ENCODE measurements around the gene SLC2A9. TPM values are rescaled to one million over a fixed set of nuclear protein-coding genes. Genes with fewer than 3 reads are reported as not detected.
"Not testable (repeated sequence)": the region's sequence is repeated elsewhere in the genome, so short reads cannot be mapped to it uniquely, and the experiment has no call there.

SLC2A9 gene
- total RNA-seq, 1 experiment from 2014 or later = 33.3 TPM

DNA sequence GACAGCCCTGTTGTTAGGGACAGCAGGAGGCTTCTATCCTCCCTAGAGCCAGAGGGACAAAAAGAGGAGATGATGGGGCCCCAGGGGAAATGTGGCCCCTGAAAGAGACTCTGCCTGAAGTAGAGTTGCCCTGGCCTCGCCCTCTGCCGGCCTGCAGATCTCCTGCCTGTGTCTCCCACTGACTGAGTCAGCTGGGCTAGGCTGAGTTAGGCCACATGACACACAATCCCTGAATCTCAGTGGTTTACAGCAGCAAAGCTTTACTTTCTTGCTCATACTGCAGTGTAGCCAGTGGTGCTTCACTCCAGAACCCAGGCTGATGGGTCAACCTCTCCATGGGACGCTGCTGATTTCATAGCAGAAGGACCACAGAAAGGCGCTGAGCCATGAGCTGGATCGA, 216.4 kb downstream of the SLC2A9 start:
- intact Hi-C loops (cut with micrococcal nuclease) = no loop called here
- Mint-ChIP-seq H3K4me1 (ENCODE audit: insufficient read depth, unreplicated experiment) (no peaks in the 10 kb centered on the region), H3K36me3 (ENCODE audit: insufficient read depth, unreplicated experiment) (no peaks in the 10 kb centered on the region), H3K9me3 (ENCODE audit: unreplicated experiment) (no peaks in the 10 kb centered on the region), H3K4me3 (ENCODE audit: unreplicated experiment) (no peak overlapping the region), H3K27ac (ENCODE audit: low read depth, unreplicated experiment) (no peak overlapping the region), H3K27me3 (ENCODE audit: insufficient read depth, unreplicated experiment) (no peaks in the 10 kb centered on the region)
- ChIA-PET CTCF (interaction anchor here (0.6 kb wide), 1 partner anchor 211 kb away, joined by 3 read pairs; no protein-coding TSS in a partner anchor), POLR2A (no interaction called here)
- TF ChIP-seq, protein P1, sequence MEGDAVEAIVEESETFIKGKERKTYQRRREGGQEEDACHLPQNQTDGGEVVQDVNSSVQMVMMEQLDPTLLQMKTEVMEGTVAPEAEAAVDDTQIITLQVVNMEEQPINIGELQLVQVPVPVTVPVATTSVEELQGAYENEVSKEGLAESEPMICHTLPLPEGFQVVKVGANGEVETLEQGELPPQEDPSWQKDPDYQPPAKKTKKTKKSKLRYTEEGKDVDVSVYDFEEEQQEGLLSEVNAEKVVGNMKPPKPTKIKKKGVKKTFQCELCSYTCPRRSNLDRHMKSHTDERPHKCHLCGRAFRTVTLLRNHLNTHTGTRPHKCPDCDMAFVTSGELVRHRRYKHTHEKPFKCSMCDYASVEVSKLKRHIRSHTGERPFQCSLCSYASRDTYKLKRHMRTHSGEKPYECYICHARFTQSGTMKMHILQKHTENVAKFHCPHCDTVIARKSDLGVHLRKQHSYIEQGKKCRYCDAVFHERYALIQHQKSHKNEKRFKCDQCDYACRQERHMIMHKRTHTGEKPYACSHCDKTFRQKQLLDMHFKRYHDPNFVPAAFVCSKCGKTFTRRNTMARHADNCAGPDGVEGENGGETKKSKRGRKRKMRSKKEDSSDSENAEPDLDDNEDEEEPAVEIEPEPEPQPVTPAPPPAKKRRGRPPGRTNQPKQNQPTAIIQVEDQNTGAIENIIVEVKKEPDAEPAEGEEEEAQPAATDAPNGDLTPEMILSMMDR (IDR thresholded peaks at IDR 0.05; ENCODE audit: unreplicated experiment) = no peak
- DNase-seq (ENCODE audit: unreplicated experiment) = no peak
- no TSS peak for BruUV-seq (replicated peaks)

DNA sequence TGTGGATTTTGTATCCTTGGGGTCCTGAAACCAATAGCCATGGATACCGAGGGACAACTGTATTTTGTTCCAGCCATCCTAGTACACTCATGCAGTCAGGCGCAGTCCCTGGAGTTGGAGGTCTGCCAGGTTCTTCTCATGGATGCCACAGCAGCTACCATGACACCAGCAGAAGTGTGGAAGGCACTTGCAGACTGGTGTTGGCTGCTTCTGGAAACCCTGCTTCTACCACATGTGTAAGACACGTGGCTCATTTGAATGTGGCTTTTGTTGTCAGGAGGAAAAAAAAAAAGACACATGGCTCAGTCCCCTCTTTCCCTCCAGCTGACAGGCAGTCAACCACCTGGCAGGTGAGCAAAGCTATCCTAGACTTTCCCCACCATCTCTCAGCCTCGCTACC, 220.4 kb downstream of the SLC2A9 start:
- intact Hi-C loops (cut with micrococcal nuclease) = no loop called here
- TF ChIP-seq, protein P1 (IDR thresholded peaks at IDR 0.05; ENCODE audit: unreplicated experiment) = no peak
- Mint-ChIP-seq H3K4me3 (ENCODE audit: unreplicated experiment) (no peak overlapping the region), H3K4me1 (ENCODE audit: insufficient read depth, unreplicated experiment) (no peaks in the 10 kb centered on the region), H3K27me3 (ENCODE audit: insufficient read depth, unreplicated experiment) (no peaks in the 10 kb centered on the region), H3K9me3 (ENCODE audit: unreplicated experiment) (no peaks in the 10 kb centered on the region), H3K36me3 (ENCODE audit: insufficient read depth, unreplicated experiment) (no peaks in the 10 kb centered on the region), H3K27ac (ENCODE audit: low read depth, unreplicated experiment) (no peak overlapping the region)
- ChIA-PET POLR2A (interaction anchor here (0.6 kb wide), 1 partner anchor 10 kb away, joined by 3 read pairs; no protein-coding TSS in a partner anchor), CTCF (interaction anchor here (0.6 to 1.0 kb wide), 2 partner anchors 358 to 603 kb away, joined by 3 to 4 read pairs; no protein-coding TSS in a partner anchor)
- BruUV-seq (replicated peaks) = no TSS peak
- no peak for DNase-seq (ENCODE audit: unreplicated experiment)

DNA sequence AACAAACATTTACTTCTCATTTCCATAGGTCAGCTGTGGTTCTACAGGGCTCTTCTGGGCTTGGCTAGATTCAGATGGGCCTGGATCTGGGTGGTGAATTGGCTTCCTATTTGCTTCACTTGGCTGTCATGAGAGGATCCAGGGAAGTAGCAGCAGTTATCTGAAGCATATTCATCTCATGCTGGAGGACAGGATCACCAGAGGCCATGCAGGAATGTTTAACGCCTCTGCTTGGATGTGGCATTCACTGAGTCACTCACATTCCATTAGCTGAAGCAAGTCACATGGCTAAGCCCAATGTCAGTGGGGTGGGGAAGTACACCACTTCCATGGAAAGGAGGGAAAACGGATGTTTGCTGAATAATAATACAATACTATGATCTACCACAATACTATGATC, 224.7 kb downstream of the SLC2A9 start:
- H3K27ac Mint-ChIP-seq (ENCODE audit: low read depth, unreplicated experiment); H3K9me3 Mint-ChIP-seq (ENCODE audit: unreplicated experiment); intact Hi-C loops (cut with micrococcal nuclease); H3K4me1 Mint-ChIP-seq (ENCODE audit: insufficient read depth, unreplicated experiment); H3K4me3 Mint-ChIP-seq (ENCODE audit: unreplicated experiment); CTCF ChIA-PET; H3K27me3 Mint-ChIP-seq (ENCODE audit: insufficient read depth, unreplicated experiment); BruUV-seq (replicated peaks); H3K36me3 Mint-ChIP-seq (ENCODE audit: insufficient read depth, unreplicated experiment); POLR2A ChIA-PET; DNase-seq (ENCODE audit: unreplicated experiment): not testable (repeated sequence)

DNA sequence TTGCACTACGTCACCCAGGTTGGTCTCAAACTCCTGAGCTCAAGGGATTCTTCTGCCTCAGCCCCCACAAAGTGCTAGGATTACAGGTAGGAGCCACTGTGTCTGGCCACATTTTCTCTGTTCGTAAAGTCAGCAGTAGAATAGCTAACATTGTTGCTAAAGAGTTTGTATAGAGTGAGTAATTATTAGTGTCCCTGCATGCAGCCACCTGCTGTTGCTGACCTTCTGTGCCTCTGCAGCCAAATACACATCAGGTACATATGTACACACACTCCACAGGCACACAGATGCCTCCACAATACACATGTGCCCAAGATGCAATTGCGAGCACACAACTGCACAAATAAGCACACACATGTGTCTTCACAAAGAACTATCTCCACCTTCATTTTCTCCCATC, 228.9 kb downstream of the SLC2A9 start:
- TF ChIP-seq, protein P1 (IDR thresholded peaks at IDR 0.05; ENCODE audit: unreplicated experiment) = no peak
- H3K27me3 Mint-ChIP-seq (ENCODE audit: insufficient read depth, unreplicated experiment) = peaks cover 5% of the 10 kb centered on the region
- H3K27ac Mint-ChIP-seq (ENCODE audit: low read depth, unreplicated experiment) = no peak overlapping the region
- H3K9me3 Mint-ChIP-seq (ENCODE audit: unreplicated experiment) = no peaks in the 10 kb centered on the region
- POLR2A ChIA-PET = no interaction called here
- no TSS peak for BruUV-seq (replicated peaks)
- intact Hi-C loops (cut with micrococcal nuclease) = no loop called here
- no peak for DNase-seq (ENCODE audit: unreplicated experiment)
- H3K36me3 Mint-ChIP-seq (ENCODE audit: insufficient read depth, unreplicated experiment) = no peaks in the 10 kb centered on the region
- CTCF ChIA-PET = interaction anchor here (0.7 kb wide), 1 partner anchor 769 kb away, joined by 3 read pairs; no protein-coding TSS in a partner anchor
- H3K4me1 Mint-ChIP-seq (ENCODE audit: insufficient read depth, unreplicated experiment) = no peaks in the 10 kb centered on the region
- H3K4me3 Mint-ChIP-seq (ENCODE audit: unreplicated experiment) = no peak overlapping the region

DNA sequence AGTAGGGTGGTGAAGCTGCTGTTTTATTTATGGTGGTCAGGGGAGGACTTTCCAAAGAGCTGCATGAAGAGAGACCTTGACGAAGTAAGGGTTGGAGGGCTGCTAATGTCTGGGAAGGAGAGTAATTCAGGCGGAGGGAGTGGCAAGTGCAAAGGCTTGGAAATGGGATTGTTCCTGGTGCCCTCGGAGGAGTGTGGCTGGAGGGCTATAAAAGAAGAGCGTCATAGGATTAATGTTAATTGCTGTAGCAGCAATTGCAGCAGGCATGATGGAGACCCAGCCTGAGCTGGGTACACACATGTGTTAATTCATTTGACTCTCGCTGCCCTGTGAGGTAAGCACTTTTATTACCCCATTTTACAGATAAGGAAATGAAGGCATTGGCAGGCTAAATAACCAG, 235.4 kb downstream of the SLC2A9 start:
- H3K36me3 Mint-ChIP-seq (ENCODE audit: insufficient read depth, unreplicated experiment); H3K4me1 Mint-ChIP-seq (ENCODE audit: insufficient read depth, unreplicated experiment); DNase-seq (ENCODE audit: unreplicated experiment); H3K9me3 Mint-ChIP-seq (ENCODE audit: unreplicated experiment); CTCF ChIA-PET; intact Hi-C loops (cut with micrococcal nuclease); H3K4me3 Mint-ChIP-seq (ENCODE audit: unreplicated experiment); H3K27ac Mint-ChIP-seq (ENCODE audit: low read depth, unreplicated experiment); BruUV-seq (replicated peaks); POLR2A ChIA-PET: not testable (repeated sequence)
- peaks cover 27% of the 10 kb centered on the region for H3K27me3 Mint-ChIP-seq (ENCODE audit: insufficient read depth, unreplicated experiment)

All from MCF 10A (cell line).